ENCODE data around the gene DACH1.

DNA sequence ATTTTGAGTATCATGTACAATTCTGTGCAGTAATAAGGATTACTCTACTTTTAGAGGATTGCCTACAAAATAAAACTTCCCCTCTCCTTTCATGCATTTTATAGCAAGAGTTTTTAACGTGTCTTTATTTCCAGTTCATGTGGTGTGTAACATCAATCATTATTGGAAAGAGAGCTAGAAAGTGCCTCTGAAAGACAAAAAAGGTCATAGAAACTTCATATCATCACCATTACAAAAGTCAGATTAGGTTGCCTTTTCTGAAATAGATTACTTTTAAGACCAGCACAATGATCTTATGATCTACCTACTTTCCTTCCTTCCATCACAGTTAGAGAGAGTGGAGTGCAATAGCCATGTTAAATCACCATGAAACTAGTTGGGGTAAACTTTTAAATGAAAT, 12.6 kb downstream of the DACH1 start:
- TF ChIP-seq ZNF391 (tag by site-specific recombination; IDR thresholded peaks at IDR 0.05; ENCODE audit: borderline replicate concordance, low read depth), result no peak
- TF ChIP-seq, protein P1, sequence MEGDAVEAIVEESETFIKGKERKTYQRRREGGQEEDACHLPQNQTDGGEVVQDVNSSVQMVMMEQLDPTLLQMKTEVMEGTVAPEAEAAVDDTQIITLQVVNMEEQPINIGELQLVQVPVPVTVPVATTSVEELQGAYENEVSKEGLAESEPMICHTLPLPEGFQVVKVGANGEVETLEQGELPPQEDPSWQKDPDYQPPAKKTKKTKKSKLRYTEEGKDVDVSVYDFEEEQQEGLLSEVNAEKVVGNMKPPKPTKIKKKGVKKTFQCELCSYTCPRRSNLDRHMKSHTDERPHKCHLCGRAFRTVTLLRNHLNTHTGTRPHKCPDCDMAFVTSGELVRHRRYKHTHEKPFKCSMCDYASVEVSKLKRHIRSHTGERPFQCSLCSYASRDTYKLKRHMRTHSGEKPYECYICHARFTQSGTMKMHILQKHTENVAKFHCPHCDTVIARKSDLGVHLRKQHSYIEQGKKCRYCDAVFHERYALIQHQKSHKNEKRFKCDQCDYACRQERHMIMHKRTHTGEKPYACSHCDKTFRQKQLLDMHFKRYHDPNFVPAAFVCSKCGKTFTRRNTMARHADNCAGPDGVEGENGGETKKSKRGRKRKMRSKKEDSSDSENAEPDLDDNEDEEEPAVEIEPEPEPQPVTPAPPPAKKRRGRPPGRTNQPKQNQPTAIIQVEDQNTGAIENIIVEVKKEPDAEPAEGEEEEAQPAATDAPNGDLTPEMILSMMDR (tag by site-specific recombination; IDR thresholded peaks at IDR 0.05), result no peak
- TF ChIP-seq, protein P2, sequence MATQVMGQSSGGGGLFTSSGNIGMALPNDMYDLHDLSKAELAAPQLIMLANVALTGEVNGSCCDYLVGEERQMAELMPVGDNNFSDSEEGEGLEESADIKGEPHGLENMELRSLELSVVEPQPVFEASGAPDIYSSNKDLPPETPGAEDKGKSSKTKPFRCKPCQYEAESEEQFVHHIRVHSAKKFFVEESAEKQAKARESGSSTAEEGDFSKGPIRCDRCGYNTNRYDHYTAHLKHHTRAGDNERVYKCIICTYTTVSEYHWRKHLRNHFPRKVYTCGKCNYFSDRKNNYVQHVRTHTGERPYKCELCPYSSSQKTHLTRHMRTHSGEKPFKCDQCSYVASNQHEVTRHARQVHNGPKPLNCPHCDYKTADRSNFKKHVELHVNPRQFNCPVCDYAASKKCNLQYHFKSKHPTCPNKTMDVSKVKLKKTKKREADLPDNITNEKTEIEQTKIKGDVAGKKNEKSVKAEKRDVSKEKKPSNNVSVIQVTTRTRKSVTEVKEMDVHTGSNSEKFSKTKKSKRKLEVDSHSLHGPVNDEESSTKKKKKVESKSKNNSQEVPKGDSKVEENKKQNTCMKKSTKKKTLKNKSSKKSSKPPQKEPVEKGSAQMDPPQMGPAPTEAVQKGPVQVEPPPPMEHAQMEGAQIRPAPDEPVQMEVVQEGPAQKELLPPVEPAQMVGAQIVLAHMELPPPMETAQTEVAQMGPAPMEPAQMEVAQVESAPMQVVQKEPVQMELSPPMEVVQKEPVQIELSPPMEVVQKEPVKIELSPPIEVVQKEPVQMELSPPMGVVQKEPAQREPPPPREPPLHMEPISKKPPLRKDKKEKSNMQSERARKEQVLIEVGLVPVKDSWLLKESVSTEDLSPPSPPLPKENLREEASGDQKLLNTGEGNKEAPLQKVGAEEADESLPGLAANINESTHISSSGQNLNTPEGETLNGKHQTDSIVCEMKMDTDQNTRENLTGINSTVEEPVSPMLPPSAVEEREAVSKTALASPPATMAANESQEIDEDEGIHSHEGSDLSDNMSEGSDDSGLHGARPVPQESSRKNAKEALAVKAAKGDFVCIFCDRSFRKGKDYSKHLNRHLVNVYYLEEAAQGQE (tag by site-specific recombination; IDR thresholded peaks at IDR 0.05), result no peak
- TF ChIP-seq SP3 (tag by site-specific recombination; IDR thresholded peaks at IDR 0.05), result no peak
- TF ChIP-seq BCL11B (tag by site-specific recombination; IDR thresholded peaks at IDR 0.05; ENCODE audit: low read depth), result no peak
- TF ChIP-seq GLIS1 (tag by site-specific recombination; IDR thresholded peaks at IDR 0.05), result no peak
- no peak for TF ChIP-seq ZNF610 (tag by site-specific recombination; IDR thresholded peaks at IDR 0.05; ENCODE audit: borderline replicate concordance)
- no peak for TF ChIP-seq ZNF426 (tag by site-specific recombination; IDR thresholded peaks at IDR 0.05)
- TF ChIP-seq ZNF530 (tag by site-specific recombination; IDR thresholded peaks at IDR 0.05; ENCODE audit: low read depth), result no peak
- TF ChIP-seq, protein P3, sequence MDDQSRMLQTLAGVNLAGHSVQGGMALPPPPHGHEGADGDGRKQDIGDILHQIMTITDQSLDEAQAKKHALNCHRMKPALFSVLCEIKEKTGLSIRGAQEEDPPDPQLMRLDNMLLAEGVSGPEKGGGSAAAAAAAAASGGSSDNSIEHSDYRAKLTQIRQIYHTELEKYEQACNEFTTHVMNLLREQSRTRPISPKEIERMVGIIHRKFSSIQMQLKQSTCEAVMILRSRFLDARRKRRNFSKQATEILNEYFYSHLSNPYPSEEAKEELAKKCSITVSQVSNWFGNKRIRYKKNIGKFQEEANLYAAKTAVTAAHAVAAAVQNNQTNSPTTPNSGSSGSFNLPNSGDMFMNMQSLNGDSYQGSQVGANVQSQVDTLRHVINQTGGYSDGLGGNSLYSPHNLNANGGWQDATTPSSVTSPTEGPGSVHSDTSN (CRISPR knock-in tag; IDR thresholded peaks at IDR 0.05), result no peak
- TF ChIP-seq ZNF146 (tag by site-specific recombination; IDR thresholded peaks at IDR 0.05), result no peak
